Bronchial epithelial cell (primary cell): ENCODE measurements around the gene FTCDNL1. TPM values are rescaled to one million over a fixed set of nuclear protein-coding genes. Genes with fewer than 3 reads are reported as not detected.

ENCODE experiments used
- DNase-seq: peaks from one replicate; pipeline ENCODE4 v3.0.0-alpha.2; 2010; ENCODE audit warnings: low read depth
- FAIRE-seq: peaks from 2 replicates; lab custom pipeline; 2011; peaks lifted over from hg19 to GRCh38; lab: Jason Lieb, UNC
- H3K27me3 ChIP-seq: 2 replicates; pipeline ENCODE4 v1.5.1; 2011; ENCODE audit warnings: low read length; ENCODE audit not compliant: control insufficient read depth, insufficient read depth
- H3K36me3 ChIP-seq: 2 replicates; pipeline ENCODE4 v1.5.1; 2011; ENCODE audit warnings: low read length; ENCODE audit not compliant: control insufficient read depth, insufficient read depth
- H3K4me3 ChIP-seq: 2 replicates; pipeline ENCODE4 v1.5.1; 2011; ENCODE audit warnings: mild to moderate bottlenecking, low read depth, low read length, control low read depth
- total RNA-seq: library from RNA; depleted of rRNA; stranded (reverse); fragments of >200 nt; gene quantifications from 2 replicates; pipeline ENCODE4 v1.2.1, GENCODE V29; 2014
- TF ChIP-seq, protein P1 (sequence below): IDR thresholded peaks from 2 replicates; pipeline ENCODE4 v1.5.1; 2011; ENCODE audit warnings: mild to moderate bottlenecking, moderate library complexity, low read length, control low read depth, inconsistent platforms; ENCODE audit not compliant: insufficient read depth, severe bottlenecking

Gene FTCDNL1
- total RNA-seq, 1 donor from 2014 or later: 0.53 TPM

DNA sequence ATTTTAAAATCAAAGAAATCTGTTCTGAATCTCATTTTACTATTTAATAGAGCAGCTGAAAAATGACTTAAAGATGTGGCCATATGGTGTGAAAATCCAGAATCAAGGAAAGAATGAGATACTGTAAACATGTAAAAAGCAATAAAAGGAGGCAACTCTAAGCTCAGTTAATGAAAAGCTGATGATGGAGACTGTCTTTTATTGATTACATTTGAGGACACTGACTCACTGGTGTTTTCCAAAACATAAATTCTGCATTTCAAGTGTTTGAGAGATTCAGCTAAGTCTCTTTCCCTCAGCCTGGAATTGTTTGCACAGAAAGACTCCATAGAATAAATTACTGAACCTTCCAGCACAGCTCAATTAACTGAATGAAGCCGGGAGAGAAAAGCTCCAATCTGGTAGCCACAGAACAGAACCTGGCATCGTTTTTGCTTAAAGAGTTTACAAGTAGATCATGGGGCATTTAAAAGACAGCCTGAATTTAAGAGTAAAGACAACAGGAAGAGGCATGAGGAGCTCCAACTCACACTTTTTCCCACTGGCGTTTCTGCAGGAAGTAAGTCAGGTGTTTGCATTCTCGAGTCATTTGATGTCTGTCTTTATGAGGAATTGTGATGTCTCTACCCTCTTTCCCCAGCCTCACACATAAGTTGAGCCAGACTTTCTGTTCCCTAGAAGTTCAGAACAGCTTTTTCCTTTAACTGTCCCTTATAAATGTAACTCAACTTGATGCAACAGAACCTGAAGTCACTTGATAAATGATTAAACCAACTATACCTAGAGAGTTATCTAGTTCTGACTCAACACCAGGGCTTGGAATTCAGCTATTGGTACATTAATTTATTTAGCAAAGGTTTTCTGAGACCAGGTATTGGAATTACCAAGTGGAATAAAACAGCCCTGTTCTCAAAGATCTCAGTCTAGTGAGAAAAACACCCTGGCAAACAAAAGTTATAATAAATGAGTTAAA lies 53.3 kb downstream of the FTCDNL1 start:
- peak; percentile 7 for FAIRE-seq
- DNase-seq: no peak
- H3K36me3 ChIP-seq: no peaks in the 10 kb centered on the region
- H3K4me3 ChIP-seq: no peak overlapping the region
- TF ChIP-seq, protein P1, sequence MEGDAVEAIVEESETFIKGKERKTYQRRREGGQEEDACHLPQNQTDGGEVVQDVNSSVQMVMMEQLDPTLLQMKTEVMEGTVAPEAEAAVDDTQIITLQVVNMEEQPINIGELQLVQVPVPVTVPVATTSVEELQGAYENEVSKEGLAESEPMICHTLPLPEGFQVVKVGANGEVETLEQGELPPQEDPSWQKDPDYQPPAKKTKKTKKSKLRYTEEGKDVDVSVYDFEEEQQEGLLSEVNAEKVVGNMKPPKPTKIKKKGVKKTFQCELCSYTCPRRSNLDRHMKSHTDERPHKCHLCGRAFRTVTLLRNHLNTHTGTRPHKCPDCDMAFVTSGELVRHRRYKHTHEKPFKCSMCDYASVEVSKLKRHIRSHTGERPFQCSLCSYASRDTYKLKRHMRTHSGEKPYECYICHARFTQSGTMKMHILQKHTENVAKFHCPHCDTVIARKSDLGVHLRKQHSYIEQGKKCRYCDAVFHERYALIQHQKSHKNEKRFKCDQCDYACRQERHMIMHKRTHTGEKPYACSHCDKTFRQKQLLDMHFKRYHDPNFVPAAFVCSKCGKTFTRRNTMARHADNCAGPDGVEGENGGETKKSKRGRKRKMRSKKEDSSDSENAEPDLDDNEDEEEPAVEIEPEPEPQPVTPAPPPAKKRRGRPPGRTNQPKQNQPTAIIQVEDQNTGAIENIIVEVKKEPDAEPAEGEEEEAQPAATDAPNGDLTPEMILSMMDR: no peak
- H3K27me3 ChIP-seq: peaks cover 1% of the 10 kb centered on the region

GRCh38 chr2:199792381-199792780 lies 58.6 kb downstream of the FTCDNL1 start:
- no peaks in the 10 kb centered on the region for H3K36me3 ChIP-seq
- H3K4me3 ChIP-seq: no peak overlapping the region
- no peaks in the 10 kb centered on the region for H3K27me3 ChIP-seq
- no peak for DNase-seq
- TF ChIP-seq, protein P1: no peak
- FAIRE-seq: no peak

GRCh38 chr2:199791326-199791725 lies 59.7 kb downstream of the FTCDNL1 start:
- no peak overlapping the region for H3K4me3 ChIP-seq
- TF ChIP-seq, protein P1: no peak
- no peak for FAIRE-seq
- no peaks in the 10 kb centered on the region for H3K27me3 ChIP-seq
- no peaks in the 10 kb centered on the region for H3K36me3 ChIP-seq
- no peak for DNase-seq

GRCh38 chr2:199784512-199784911 lies 66.5 kb downstream of the FTCDNL1 start:
- no peaks in the 10 kb centered on the region for H3K27me3 ChIP-seq
- no peaks in the 10 kb centered on the region for H3K36me3 ChIP-seq
- no peak overlapping the region for H3K4me3 ChIP-seq
- TF ChIP-seq, protein P1: no peak
- DNase-seq (no peak), FAIRE-seq (no peak)

DNA sequence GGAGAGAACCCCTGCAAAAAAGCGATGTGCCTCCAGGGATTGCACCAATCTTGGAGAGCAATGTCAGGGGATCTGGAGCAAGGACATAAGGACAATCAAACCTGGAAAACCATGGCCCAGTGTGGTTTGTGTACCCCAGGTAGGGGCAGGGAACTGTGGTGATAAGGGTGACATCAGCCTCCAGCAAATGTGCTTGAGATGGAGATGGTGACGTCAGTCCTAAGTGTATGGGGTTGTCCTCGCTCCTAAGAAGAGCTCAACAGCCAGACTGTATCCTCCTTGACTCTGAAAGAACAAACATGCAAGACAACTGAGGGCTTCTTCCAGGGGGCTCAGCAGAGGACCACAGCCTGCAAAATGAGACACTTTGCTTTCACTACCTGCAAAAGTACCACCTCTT lies 71.4 kb downstream of the FTCDNL1 start:
- no peak overlapping the region for H3K4me3 ChIP-seq
- no peaks in the 10 kb centered on the region for H3K36me3 ChIP-seq
- DNase-seq (no peak), FAIRE-seq (no peak)
- TF ChIP-seq, protein P1: no peak
- H3K27me3 ChIP-seq: no peaks in the 10 kb centered on the region
